SH-SY5Y (cell line): Measurements from ENCODE around the gene FBN1.

Experiments used
- GATA2 ChIP-seq: IDR thresholded peaks from 2 replicates; pipeline ENCODE4 v1.6.1; 2011; ENCODE audit warnings: mild to moderate bottlenecking, low read depth, low read length
- GATA3 ChIP-seq: IDR thresholded peaks from 2 replicates; pipeline ENCODE4 v1.6.1; 2011; ENCODE audit warnings: low read depth, mild to moderate bottlenecking, low read length, moderate library complexity

Gene FBN1

DNA sequence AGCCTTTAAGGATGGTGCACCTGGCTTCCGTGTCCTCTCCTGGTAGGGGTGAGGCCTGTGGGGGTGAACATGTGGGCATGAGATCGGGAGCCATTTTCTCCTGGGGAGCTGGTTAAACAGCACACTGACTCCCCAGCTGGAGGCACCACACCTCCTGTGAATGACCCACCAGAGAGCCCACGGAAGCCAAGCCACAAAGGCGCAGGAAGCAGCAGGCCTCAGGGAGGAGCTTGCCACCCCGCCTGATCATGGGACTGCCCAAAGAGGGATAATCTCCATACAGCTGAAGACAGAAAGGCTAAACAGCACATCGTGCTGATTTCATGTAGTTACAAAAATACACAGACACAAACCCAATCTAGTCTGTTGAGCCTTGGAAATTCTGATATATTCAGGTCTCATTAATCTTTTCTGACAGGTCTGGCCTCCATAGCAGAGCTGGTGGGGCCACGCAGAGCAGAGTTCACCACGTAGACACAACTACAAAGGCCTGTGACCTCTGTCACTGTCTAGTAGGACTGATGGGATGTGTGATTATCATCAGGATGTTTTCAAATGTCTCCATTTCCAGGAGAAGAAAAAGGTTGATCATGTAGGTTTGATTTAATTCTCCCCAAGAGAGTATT, 239.1 kb downstream of the FBN1 start:
- TF ChIP-seq GATA3, result no peak
- no peak for TF ChIP-seq GATA2

DNA sequence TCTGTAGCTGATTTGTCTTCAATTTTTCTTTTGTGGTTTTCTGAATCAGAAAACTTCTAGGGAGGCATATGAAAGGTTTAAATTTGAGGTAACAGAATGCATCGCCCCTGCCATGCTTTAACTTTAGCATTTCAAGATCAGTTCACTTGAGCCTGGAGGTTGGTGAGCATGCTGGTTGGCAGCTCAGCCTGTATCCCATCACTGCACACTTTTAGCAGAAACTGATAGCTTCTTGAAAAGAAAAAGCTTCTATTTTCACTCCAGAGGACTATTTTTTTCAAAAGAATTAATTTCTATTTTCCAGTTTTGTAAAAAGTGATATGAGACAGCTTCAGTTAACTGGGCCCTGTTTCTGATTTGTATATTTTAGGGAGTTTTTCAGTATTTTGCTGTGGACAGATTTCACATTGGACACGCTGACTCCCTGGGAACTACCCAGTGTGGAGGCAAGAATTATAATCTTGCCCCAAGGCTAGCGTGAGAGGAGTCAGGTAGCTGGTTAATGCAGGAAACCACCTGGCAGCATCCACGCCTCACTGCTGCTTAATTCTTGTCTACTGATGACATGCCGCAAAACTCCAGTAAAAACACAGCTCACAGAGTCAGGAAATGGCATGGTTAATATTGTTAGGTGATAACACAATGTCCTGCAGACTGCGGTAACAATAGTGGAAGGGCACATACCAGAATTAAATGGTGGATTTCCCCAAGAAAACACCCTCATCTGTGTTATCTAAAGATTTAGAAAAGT, 242.9 kb downstream of the FBN1 start:
- TF ChIP-seq GATA3, result no peak
- TF ChIP-seq GATA2, result no peak

DNA sequence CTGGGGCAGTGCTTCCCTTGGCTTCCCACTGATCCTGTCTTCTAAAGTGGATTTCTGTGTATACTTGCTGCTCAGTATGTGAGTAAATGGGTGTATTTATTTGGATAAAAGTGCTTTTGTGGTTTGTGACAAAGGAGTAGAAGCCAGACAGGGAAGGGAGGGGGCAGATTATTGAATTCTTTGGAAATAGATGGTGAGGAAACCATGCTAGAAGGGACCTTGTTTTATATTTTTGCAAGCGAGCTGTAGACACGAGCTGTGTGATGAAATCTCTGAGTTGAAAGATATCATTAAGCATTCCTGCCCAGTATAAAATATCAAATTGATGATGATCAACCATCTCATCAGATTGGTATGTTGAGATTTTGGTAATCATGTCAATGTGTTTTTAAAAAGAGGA, 245.4 kb downstream of the FBN1 start:
- no peak for TF ChIP-seq GATA2
- TF ChIP-seq GATA3, result no peak

DNA sequence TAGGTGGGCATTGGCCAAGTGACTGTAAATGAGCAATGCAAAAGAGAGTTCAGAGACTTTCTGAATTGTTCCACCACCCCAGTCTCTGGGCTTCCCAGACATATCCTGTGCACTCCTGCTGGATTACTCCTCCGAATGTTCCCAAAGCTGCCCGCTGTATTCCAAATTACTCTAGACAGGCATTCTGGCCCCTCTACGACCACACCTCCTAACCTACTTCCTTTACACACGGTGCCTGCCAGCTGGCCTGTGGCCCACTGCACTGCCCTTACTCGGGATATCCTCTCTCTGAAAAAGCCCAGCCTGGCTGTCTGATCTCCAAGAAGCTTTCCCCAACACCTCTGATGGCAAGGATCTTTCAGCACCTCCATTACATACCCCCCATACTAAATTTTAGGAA, 247.7 kb downstream of the FBN1 start:
- TF ChIP-seq GATA3, result no peak

DNA sequence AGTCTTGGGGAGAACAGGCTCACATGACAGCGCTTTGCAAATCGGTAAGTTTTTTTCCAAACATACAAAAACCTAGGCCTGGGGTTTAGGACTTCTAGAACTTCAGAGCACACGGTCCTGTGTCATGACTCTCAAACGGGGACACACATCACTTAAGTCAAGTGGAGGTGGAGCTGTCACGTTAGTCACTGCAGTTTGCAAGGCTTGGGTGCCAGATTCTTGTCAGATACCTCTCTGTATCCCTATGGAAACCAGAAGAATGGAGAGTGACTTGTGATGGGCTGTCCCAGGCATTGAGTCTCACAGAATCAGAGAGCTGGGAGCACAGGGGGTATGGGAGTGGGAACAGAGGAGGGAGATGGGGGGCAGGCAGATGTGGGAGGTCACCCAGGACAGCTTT, 249.5 kb downstream of the FBN1 start:
- TF ChIP-seq GATA2 (no peak), GATA3 (no peak)

DNA sequence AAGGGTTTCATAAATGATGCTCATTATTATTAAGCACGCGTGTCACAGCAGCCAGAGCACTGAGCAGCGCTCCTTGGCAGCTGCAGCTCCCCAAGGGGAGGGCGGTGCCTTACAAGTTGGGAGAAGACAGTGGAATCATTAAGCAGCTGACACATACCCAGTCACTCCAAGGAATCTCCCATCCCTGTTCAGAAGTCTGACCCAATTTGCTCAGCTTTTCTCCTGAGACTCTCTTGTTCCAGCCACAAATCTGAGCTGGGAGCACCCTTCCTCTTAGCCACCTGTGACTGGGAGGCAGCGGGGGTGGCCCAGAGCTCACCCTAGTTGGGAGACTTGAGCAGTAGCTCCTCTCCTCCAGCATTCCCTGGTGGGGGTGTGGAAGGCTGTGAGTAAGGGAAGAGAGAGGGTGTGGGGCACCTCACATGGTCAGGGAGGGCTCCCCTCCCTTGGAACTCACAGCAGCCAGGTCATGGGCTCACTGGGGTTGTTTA, 249.9 kb downstream of the FBN1 start:
- TF ChIP-seq GATA2 (no peak), GATA3 (no peak)

DNA sequence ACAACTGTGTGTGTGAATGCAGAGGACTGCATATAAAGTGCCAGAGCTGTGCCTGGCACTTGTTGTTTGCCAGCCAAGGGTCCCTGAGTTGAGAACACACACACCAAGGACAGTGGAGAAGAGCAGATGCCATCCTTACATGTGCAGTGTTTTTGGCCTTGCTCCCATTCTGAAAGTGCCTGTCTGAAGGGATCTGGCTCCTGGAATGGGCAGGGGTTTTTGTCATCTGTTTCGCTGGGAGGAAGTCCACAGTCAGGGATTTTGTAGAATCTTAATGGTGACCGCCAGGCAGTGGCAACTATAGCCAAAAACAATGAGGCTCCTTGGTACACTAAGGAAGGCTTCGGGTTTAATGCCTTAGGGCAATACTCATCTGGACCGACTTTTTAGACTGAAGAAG, 250.5 kb downstream of the FBN1 start:
- TF ChIP-seq GATA3, result no peak
- TF ChIP-seq GATA2, result no peak

DNA sequence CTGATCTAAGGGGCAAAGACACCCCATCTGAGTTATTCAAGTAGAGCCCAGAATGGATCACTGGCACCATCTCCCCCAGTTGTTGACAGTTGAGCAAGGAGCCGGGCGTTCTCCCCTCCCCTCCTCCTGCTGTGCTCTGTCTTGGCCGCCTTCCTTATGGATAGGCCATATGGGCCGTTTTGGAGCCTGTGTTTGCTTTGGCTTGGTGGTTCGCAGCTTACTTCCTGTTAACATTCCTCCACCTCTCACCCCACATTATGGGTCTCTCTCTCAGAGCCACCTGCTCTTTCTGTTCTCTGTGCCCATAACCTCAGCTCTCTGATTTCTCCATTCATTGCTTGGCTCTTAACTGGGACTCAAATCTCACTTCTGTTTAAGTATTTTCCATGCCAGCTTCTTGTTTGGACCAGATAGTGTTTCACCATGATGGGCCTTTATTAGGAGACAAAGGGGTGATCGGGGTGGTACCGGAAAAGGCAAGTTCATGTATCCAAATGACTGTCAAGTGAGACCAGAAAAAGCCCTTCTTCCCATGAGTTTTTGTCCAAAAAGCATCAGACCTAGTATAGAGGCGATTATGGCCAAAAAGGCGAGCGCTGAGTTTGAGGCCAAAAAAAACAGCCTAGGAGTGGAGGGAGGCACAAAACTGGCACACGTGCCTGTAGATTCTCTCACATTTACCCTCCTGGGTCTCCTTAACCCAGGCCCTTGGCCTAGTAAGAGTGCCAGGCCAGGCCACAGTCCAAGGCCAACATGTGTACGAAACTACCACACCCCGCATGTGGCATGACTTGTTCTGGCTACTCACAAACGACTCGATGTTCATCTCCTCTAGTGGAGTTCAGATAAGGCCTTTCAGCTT, 251.6 kb downstream of the FBN1 start:
- TF ChIP-seq GATA3, result no peak
- TF ChIP-seq GATA2, result no peak

DNA sequence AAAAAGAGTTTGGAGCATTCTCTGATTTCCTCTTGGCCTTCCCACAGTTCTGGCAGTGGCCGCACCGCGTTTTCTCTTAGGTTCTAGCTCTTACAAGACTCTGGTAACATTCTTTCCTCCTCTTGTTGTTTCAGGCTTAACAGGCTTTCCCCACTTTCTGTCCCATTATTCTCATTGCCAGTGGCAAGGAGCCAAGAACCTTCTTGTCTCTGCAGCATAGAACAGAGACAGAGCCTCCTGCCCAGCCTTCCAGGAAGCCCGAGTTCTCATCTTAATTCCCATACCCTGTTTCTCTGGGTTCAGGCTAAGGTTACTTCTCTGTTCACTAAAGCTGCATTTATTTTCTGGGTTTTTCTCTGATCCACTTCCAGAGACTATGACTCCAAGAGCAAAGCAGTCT, 253.2 kb downstream of the FBN1 start:
- TF ChIP-seq GATA3 (no peak), GATA2 (no peak)

DNA sequence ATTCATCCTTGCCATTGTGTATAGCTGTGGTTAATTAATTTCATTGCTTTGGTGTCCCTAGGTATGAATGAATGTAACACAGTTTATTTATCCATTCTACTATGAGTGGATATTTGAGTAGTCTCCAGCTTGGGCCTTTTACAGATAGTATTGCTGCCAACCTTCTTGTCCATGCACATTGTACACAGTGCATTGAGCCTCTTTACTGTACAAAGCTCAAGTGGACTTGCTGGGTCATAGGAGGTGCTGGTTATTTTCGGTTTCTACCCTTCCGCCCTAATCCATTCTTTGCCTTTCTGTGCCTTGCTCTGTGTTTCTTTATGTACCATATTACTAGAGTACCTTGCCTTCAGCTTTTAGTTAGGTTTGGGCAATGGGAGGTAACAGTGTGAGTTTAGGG, 253.6 kb downstream of the FBN1 start:
- no peak for TF ChIP-seq GATA2

DNA sequence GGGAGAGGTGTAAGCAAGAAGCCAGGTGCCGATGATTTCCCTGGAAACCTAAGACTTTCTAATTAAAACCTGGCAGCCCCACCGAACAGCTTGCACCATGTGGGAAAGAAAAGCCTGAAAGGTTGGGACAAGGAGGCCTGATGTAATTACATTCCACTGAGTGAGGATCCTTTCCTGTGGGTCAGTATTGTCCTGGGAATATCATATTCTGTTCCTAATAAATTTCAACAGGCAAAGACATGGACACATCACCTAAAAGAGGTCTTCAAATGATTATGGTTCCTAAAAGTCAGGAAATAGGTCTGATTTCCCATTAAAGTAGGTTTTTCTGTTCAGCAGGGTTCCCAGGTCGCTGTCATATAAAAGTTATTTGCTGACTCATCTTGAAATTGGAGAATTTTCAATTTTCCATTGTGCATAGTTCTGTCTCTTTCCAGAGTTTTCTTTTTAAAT, 255.8 kb downstream of the FBN1 start:
- TF ChIP-seq GATA3 (no peak), GATA2 (no peak)

DNA sequence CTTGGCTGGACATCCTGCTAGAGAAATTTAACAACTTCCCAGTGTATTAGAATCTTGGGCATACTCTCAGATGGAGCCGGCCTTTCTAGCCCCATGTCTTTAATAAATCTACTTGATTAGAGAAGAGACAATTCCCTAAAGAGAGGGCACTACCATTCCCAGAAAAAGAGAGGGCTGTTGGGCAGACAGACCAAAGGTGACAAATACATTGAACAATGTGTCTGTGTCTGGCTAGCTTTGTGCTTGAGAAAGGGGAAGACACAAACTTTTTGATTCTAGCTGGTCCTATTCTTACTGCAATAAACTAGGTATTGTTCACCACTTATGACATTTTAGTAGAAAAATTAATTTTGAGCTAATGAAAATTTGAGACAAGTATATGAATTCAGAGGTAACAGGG, 256.6 kb downstream of the FBN1 start:
- TF ChIP-seq GATA3 (no peak), GATA2 (no peak)

DNA sequence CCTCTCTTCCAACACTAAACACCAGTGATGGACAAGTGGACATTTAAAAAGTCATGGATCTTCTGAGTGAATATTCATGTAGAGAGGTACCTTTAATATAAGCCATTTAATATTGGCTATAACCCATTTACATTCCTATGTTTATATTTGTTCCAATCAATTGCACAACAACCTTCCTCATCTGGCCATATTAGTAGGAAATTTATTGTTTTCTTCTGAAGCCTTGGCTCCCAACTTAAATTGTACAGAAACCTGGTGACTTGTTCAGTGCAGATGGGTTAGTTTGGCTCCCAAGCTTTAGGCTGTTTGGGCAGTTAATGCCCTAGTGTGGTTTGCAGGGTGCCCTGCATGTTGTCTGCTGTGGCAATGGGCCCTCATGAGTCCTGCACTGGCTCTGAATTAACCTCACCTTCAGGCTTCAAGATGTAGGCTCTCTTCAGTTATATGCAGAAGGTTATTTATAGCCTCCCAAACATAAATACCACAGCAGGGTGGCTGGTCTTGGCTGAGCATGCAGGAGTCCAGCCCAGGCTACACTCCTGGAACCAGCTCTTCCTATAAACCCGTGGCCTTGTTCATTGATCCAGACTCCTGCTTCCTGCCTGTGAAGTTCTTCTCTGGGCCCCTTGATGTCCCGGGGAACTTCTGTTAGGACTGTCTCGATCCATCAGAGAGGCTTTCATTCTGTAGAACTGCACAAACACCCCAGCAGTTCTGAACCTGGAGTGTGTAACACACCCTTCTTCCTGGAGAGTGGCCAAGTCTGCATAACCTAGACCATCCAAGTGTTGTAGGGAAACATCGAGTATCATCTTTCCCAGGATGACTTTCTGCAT, 257.3 kb downstream of the FBN1 start:
- TF ChIP-seq GATA3 (no peak), GATA2 (no peak)
